GM12801 (cell line): Measurements from ENCODE around the gene AP3D1.

Source experiments
- CTCF ChIP-seq: IDR thresholded peaks from one replicate; pipeline ENCODE4 v1.5.1; 2011; ENCODE audit warnings: control low read depth; ENCODE audit not compliant: insufficient read length; ENCODE audit errors: extremely low read depth

The AP3D1 gene

GRCh38 chr19:2077398-2077797 lies 74.0 kb downstream of the AP3D1 start:
- no peak for TF ChIP-seq CTCF

GRCh38 chr19:2076526-2076944 lies 74.8 kb downstream of the AP3D1 start:
- no peak for TF ChIP-seq CTCF

- TF ChIP-seq CTCF, result no peak
Measured at GRCh38 chr19:2072757-2073551, 78.4 kb downstream of the AP3D1 start.

- TF ChIP-seq CTCF, result no peak
Measured at GRCh38 chr19:2070986-2071673, 80.2 kb downstream of the AP3D1 start.

GRCh38 chr19:2070436-2070827 lies 80.9 kb downstream of the AP3D1 start:
- no peak for TF ChIP-seq CTCF

- no peak for TF ChIP-seq CTCF
Measured at GRCh38 chr19:2064788-2065524, 86.4 kb downstream of the AP3D1 start.

GRCh38 chr19:2064395-2064787 lies 87.0 kb downstream of the AP3D1 start:
- TF ChIP-seq CTCF, result no peak
